ENCODE results near the gene KLK15. TPM values are rescaled to one million over a fixed set of nuclear protein-coding genes. Genes with fewer than 3 reads are reported as not detected.

KLK15 gene
- total RNA-seq, 4 donors from 2014 or later = not detected

DNA sequence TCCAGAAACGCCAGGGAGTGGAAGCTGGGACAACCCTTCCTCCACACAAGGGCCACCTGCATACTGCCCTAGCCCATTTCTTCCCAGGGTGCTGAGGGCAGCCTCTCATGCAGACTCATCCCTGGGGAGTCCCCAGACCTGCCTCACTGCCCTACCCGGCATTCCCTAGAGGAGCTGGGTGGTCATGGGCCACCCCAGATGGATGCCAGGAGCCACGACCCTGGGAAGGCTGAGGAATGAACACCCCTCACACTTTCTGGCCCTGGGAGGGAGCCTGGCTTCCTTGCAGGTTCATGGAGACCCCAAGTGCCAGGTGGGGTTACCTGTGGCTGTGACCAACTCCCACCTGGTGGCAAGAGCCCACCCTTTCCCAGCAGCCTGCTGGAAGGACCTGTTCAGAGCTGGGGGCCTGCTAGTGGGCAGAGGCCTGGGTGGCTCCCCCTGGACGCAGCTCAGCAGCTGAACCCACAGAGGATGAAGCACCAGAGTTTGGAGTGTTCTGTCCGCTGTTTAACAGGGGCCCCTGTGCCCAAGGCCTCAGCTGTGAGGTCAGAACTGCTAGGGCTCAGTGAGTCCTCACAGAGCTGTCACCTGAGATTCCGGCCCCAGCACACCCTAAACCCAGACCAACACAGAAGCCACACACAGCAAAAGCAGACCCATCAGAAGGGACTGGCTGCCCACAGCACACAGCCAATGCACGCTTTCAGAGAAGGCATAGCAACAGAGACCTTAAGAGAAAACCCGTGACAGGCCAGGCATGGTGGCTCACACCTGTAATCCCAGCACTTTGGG lies 36.5 kb downstream of the KLK15 start:
- ATAC-seq (ENCODE audit: low FRiP score) (no peak), DNase-seq (ENCODE audit: low spot score) (no peak)
- TF ChIP-seq, protein P1, sequence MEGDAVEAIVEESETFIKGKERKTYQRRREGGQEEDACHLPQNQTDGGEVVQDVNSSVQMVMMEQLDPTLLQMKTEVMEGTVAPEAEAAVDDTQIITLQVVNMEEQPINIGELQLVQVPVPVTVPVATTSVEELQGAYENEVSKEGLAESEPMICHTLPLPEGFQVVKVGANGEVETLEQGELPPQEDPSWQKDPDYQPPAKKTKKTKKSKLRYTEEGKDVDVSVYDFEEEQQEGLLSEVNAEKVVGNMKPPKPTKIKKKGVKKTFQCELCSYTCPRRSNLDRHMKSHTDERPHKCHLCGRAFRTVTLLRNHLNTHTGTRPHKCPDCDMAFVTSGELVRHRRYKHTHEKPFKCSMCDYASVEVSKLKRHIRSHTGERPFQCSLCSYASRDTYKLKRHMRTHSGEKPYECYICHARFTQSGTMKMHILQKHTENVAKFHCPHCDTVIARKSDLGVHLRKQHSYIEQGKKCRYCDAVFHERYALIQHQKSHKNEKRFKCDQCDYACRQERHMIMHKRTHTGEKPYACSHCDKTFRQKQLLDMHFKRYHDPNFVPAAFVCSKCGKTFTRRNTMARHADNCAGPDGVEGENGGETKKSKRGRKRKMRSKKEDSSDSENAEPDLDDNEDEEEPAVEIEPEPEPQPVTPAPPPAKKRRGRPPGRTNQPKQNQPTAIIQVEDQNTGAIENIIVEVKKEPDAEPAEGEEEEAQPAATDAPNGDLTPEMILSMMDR (IDR thresholded peaks at IDR 0.05) = no peak

DNA sequence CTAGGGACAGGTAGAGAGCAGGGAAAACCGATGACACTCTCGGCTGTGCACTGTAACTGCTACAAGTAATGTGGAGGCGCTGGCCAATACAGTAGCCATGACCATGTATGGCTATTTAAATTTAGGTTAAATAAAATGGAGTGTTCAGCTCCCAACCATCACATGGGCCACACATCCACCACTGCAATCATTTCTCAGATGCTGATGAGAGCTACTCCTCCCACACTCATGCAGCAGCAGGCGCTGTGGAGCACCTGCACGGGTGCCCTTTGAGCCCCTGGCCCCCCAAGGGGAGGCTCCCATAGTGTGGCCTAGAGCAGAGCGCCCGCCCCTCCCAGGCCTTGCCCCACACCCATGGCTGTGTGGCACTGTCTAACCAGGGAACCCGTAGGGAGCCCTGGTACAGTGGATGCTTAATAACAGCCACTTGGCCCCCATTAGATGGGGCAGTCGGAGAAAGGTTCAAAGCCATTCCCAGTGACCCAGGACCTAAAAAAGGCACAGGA lies 37.2 kb downstream of the KLK15 start:
- no peak for ATAC-seq (ENCODE audit: low FRiP score)
- TF ChIP-seq, protein P1 (IDR thresholded peaks at IDR 0.05) = no peak

DNA sequence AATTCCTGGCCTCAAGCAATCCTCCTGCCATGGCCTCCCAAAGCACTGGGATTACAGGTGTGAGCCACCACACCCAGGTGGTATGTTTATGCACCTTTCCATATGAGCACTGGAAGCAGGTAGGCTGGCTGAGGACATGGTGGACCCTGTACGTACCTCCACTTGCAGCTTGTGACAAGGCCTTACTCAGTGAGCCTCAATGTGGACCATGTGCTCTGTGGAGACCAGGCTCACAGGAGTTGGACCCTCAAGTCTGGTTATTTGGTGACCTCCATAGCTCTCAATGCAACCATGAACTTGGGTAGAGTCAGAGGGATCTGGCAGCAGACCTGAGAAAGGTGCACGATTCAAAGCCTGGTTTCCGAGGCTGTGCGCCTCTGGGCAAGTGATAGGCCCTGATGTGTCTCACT lies 37.7 kb downstream of the KLK15 start:
- TF ChIP-seq, protein P1 (IDR thresholded peaks at IDR 0.05) = no peak
- ATAC-seq (ENCODE audit: low FRiP score) = no peak
- no peak for DNase-seq (ENCODE audit: low spot score)

More for the DNA sequence above, 37.2 kb downstream of the KLK15 start:
- no peak for DNase-seq (ENCODE audit: low spot score)

GRCh38 chr19:50794876-50795663 lies 38.3 kb downstream of the KLK15 start:
- DNase-seq (ENCODE audit: low spot score) (no peak), ATAC-seq (ENCODE audit: low FRiP score) (no peak)
- TF ChIP-seq, protein P1 (IDR thresholded peaks at IDR 0.05) = no peak

DNA sequence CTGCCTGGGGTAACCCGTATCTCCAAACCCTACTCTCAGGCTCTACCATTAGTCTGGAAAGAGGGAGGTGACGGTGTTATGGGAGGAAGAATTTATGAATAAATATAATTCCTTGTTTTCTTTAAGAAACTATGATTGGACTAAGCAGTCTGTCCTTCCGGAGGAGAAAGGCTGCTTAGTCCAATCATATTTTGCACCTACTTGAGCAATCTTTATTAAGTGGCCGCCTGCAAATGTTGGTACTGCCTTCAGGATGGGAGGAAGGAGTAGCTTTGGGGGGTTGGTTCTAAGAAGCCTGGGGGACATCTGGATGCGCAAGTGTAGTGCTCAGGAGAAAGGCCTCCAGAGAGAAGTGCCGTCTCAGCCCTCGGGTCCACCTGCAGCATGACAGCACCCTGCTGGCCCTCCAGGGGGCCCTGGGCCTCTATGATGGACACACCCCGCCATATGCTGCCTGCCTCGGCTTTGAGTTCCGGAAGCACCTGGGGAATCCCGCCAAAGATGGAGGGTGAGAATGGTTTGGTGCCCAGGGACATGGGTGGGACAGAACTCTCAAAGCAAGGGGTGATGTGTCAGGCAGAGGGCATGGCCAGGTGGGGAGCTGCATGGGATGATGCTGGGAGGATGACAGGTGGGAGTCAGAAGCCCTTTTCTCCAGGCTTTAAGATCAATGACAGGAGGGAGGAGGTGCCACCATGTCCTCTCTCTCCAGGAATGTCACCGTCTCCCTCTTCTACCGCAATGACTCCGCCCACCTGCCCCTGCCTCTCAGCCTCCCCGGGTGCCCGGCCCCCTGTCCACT lies 39.1 kb downstream of the KLK15 start:
- ATAC-seq (ENCODE audit: low FRiP score) = no peak
- TF ChIP-seq, protein P1 (IDR thresholded peaks at IDR 0.05) = no peak
- DNase-seq (ENCODE audit: low spot score) = no peak

GRCh38 chr19:50793558-50794065 lies 39.8 kb downstream of the KLK15 start:
- no peak for DNase-seq (ENCODE audit: low spot score)
- TF ChIP-seq, protein P1 (IDR thresholded peaks at IDR 0.05) = no peak
- no peak for ATAC-seq (ENCODE audit: low FRiP score)

All from omental fat pad (tissue), 4 donors.